Ectodermal cell (in vitro differentiated cells): ENCODE results near the gene SLC1A2.

Source experiments
- H3K27ac ChIP-seq: 2 replicates; pipeline ENCODE4 v1.7.0; 2013; ENCODE audit warnings: mild to moderate bottlenecking, low read depth, low read length; ENCODE audit not compliant: insufficient read depth, poor library complexity, severe bottlenecking
- H3K27me3 ChIP-seq: 2 replicates; pipeline ENCODE4 v1.7.0; 2013; ENCODE audit warnings: mild to moderate bottlenecking, low read length; ENCODE audit not compliant: insufficient read depth, control insufficient read depth, poor library complexity, severe bottlenecking
- H3K36me3 ChIP-seq: one replicate; pipeline ENCODE4 v1.7.0; 2013; ENCODE audit warnings: low read length; ENCODE audit not compliant: control insufficient read depth, insufficient read depth
- H3K4me1 ChIP-seq: one replicate; pipeline ENCODE4 v1.7.0; 2013; ENCODE audit warnings: low read length; ENCODE audit not compliant: control insufficient read depth, insufficient read depth
- H3K4me3 ChIP-seq: 2 replicates; pipeline ENCODE4 v1.7.0; 2013; ENCODE audit warnings: low read depth, low read length, control low read depth; ENCODE audit not compliant: insufficient read depth
- H3K9me3 ChIP-seq: 2 replicates; pipeline ENCODE4 v1.7.0; 2013; ENCODE audit warnings: mild to moderate bottlenecking, low read length, moderate library complexity; ENCODE audit not compliant: control insufficient read depth
- WGBS, 2 experiments: methylation state at CpG; one replicate each; pipeline ENCODE4 v1.1.7; 2013; ENCODE audit warnings: missing lambda C conversion rate in 2 of 2; 5-methylcytosine and 5-hydroxymethylcytosine counted together

Gene SLC1A2

DNA sequence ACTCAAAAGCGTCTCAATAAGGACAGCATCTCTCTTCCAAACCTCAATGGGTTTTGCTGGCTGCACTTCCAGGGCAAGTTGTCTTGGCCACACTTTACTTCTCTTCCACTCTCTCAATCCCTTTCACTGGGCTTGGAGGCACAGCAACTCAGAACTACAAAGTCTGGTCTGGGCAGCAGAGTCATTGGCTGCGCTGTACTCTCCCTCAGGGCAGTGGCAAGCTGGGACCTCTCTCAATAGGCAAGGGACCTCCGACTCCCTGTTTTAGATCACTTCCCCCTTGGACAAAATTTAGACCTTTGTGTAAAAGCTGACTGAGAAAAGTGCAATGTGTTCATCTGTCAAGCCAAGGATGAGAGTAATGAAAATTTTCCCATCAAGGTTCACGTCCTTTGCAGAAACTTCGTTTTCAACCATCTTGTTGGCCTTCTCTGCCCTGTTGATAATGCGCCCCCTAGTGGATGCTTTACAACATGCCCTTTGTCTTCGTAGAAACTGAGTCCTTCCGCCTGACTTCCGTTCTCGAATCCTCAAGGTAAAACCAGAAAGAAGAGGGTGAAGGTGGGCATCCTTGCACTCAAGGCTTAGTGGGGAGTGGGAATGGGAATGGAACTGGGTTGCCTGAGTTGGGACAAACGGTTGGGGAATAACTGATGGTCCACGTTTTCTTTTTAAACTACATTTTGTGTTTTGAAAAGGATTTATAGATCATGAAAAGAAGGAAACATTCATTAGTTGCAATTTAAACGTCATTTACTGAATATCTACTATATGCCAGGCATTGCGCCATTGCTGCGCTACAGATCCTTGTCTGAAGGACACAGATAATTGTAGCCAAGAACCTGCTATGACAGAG, 181.3 kb downstream of the SLC1A2 start:
- H3K27ac ChIP-seq: no peak overlapping the region
- no peaks in the 10 kb centered on the region for H3K9me3 ChIP-seq
- H3K36me3 ChIP-seq: no peaks in the 10 kb centered on the region
- H3K4me1 ChIP-seq: no peaks in the 10 kb centered on the region
- H3K4me3 ChIP-seq: no peak overlapping the region
- no peaks in the 10 kb centered on the region for H3K27me3 ChIP-seq
- 54 to 57% methylated on average over 15 of the region's 15 CpGs for WGBS, 2 experiments

DNA sequence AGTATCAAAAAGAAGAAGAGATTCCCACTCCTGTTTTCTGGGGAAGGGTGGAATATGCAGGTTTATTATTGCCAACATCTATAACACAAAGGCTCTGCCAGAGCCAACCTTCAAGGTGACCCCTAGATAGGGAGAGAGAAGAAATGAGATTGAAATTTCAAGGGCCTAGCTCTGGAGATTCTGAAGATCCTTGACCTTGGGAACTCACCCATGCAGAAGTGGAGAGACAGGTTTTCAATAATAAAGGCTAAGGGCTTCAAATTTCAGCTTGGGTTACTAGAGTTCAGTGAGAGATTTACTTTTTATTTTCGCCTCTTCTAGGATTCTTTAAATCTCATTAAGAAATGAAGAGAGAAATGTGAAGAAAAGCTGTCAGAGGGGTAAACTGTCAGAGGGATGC, 182.0 kb downstream of the SLC1A2 start:
- no peaks in the 10 kb centered on the region for H3K36me3 ChIP-seq
- H3K4me3 ChIP-seq: no peak overlapping the region
- H3K27ac ChIP-seq: no peak overlapping the region
- H3K4me1 ChIP-seq: no peaks in the 10 kb centered on the region
- no peaks in the 10 kb centered on the region for H3K27me3 ChIP-seq
- no peaks in the 10 kb centered on the region for H3K9me3 ChIP-seq
- 97 to 100% methylated on average over 1 of the region's 1 CpG for WGBS, 2 experiments

DNA sequence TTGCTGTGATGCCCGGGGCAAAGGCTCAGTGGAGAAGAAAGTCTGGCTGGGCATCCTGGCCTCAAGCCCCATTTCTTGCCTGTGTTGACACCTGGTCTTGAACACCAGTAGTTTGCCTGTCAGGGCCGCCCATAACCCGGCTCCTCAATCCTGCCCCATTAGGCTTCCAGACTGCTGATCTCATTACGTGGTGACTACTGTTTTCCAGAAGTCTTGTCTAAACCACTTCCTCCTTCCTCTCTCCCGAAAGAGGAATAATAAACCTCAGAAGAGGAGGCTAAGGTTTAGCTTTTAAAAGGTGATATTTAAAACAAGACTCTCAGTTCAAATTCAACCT, 182.7 kb downstream of the SLC1A2 start:
- Histone ChIP-seq H3K27me3 (no peaks in the 10 kb centered on the region), H3K4me1 (no peaks in the 10 kb centered on the region), H3K9me3 (no peaks in the 10 kb centered on the region), H3K27ac (no peak overlapping the region), H3K36me3 (no peaks in the 10 kb centered on the region), H3K4me3 (no peak overlapping the region)
- WGBS, 2 experiments: 92 to 96% methylated on average over 4 to 5 of the region's 5 CpGs

DNA sequence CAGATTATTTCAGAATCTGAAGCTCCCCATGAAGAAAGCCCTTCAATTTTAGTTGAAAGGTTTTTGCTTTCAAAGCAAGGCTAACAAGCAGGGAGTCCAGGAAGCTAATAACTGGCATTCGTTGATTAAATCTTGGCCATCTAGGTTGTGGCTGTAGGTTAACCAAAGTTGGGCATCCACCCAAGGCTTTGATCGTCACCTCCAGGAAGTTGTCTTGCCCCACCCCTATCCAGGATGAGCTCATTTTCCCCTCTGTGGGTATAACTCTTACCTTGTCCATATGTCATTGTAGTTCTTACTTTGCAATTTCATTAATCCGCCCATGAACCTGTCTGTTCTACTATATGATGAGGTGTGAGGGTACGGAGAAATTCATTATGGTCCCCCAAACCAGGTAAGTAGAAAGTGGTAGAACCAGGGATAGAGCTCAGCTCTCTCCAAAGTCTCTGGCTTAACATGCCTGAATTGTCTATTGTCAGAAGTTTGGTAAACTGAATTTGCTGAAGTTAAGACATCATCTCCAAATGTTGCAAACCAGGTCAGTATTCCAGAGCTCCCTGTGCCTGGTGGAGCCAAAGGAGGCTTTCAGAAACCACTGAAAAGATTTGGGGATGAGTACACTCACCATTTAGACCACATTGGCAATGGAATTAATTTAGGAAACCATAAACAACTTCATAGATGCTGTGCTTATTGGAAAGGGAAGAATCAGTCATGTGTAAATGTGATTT, 183.3 kb downstream of the SLC1A2 start:
- 96 to 97% methylated on average over 4 of the region's 4 CpGs for WGBS, 2 experiments
- H3K27ac ChIP-seq: no peak overlapping the region

DNA sequence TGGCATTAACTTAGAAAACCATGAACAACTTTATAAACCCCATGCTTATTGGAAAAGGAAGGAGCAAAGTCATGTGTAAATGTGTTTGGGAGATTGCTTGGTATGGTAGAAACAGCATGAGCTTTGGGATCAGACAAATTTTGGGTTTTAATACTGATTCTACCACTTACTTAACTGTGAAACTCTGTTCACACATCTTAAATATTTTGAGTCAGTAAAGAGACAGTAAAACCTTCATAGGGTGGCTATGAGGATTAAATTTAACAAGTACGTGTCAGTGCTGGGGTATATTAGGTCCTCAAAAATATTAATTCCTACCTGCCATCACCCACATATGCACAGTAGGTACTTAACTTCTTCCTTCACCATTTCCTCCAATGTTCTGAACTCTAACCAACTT, 183.9 kb downstream of the SLC1A2 start:
- Histone ChIP-seq H3K27ac (no peak overlapping the region), H3K4me3 (no peak overlapping the region), H3K9me3 (no peaks in the 10 kb centered on the region), H3K36me3 (no peaks in the 10 kb centered on the region), H3K27me3 (no peaks in the 10 kb centered on the region), H3K4me1 (no peaks in the 10 kb centered on the region)
- WGBS, 2 experiments: 38% methylated on average over 1 of the region's 1 CpG; no CpG with 5 or more reads in 1 of the 2 experiments

More for the DNA sequence above, 183.3 kb downstream of the SLC1A2 start:
- H3K4me1 ChIP-seq: no peaks in the 10 kb centered on the region
- H3K27me3 ChIP-seq: no peaks in the 10 kb centered on the region
- H3K9me3 ChIP-seq: no peaks in the 10 kb centered on the region
- no peak overlapping the region for H3K4me3 ChIP-seq
- H3K36me3 ChIP-seq: no peaks in the 10 kb centered on the region

DNA sequence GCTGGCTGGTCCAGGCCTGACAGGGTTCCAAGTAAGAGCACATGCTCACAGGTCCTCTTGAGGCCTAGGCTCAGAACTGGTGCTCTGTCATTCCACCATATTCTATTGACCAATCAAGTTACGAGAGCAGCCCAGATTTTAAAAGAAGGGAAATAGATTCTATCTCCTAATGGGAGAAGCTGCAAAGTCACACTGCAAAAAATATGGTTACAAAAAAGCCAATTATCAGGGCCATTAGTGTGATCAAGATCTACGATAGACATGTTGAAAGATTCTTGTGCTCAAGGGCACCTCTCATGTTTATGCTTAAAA, 184.2 kb downstream of the SLC1A2 start:
- no peaks in the 10 kb centered on the region for H3K9me3 ChIP-seq
- no peaks in the 10 kb centered on the region for H3K27me3 ChIP-seq
- WGBS, 2 experiments: 100% methylated on average over 2 of the region's 2 CpGs
- no peak overlapping the region for H3K4me3 ChIP-seq
- no peaks in the 10 kb centered on the region for H3K36me3 ChIP-seq
- H3K27ac ChIP-seq: no peak overlapping the region
- no peaks in the 10 kb centered on the region for H3K4me1 ChIP-seq

DNA sequence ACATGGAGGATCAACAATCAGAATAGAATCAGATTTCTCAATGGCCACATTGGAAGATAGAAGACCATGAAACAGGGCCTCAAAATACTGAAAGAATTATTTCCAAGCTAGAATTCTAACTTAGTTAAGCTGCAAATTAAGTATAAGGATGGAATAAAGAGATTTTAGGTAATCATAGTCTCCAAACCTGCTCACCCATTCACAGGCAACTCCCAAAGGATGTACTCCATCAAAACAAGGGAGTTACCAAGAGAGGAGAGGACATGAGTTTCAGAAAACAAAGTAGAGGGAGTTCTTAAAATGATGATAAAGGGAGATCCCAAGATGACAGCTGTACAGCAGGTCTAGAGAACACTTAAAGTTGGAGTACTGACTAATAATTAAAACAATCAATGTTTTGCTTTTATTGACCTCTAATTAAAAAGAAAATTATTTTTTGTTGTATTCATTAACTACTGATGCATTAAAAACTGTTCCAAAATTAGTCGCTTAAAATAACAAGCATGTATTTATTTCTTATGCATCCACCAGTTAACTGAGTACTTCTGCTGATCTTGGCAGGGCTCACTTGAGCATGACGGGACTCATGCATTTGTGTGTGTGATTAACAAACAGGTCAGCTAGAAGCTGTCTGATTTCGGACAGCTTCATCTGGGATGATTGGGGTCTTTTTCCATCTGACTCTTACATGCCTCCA, 184.8 kb downstream of the SLC1A2 start:
- no peaks in the 10 kb centered on the region for H3K27me3 ChIP-seq
- H3K36me3 ChIP-seq: no peaks in the 10 kb centered on the region
- WGBS, 2 experiments: 87 to 90% methylated on average over 3 of the region's 3 CpGs
- no peaks in the 10 kb centered on the region for H3K9me3 ChIP-seq
- no peaks in the 10 kb centered on the region for H3K4me1 ChIP-seq
- no peak overlapping the region for H3K4me3 ChIP-seq
- no peak overlapping the region for H3K27ac ChIP-seq

DNA sequence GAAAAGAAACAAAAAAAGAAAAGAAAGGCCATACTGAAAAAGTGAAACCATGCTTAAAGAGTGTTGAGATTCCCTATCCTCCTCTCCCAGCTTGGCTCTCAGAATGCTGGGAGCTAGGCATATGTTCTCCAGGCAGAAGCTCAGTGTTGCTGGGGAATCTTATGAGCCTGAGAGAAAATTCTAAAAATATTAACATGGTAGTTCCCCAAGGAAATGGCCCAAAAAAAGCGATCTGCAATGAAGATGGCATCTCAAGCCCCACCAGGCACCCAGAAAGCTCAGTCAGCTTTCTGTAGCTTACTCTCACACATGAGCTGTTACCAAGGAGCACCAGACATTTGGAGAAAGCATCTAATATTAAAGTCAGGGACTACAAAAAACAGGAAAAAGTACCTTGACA, 185.8 kb downstream of the SLC1A2 start:
- Histone ChIP-seq H3K36me3 (no peaks in the 10 kb centered on the region), H3K27me3 (no peaks in the 10 kb centered on the region), H3K4me3 (no peak overlapping the region), H3K27ac (no peak overlapping the region), H3K4me1 (no peaks in the 10 kb centered on the region), H3K9me3 (no peaks in the 10 kb centered on the region)
- WGBS, 2 experiments: 90 to 94% methylated on average over 1 of the region's 1 CpG

DNA sequence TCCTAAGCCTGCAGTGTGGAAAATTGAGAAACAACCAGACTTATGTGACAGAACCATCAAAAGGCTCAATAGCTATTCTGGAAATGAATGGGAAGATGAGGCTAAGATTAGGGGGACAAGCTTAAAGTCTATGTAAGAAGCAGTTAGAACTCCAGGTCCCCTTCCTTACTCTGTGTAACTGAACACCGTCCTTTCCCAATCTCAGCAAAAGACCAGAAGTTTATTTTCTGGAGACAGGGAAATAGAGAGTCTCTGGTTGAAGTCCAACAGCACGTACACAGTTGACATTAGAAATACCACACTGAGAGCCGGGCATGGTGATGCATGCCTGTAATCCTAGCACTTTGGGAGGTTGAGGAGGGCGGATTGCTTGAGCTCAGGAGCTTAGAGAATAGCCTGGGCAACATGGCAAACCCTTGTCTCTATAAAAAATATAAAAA, 186.4 kb downstream of the SLC1A2 start:
- WGBS, 2 experiments: 89 to 96% methylated on average over 4 of the region's 4 CpGs
- Histone ChIP-seq H3K9me3 (no peaks in the 10 kb centered on the region), H3K36me3 (no peaks in the 10 kb centered on the region), H3K4me3 (no peak overlapping the region), H3K4me1 (no peaks in the 10 kb centered on the region), H3K27me3 (no peaks in the 10 kb centered on the region), H3K27ac (no peak overlapping the region)
